Choroid plexus epithelial cell (primary cell): ENCODE measurements around the gene ING4.
A peak's percentile ranks its signal among the peaks of the same experiment; 100 is the strongest.

Experiments
- DNase-seq: peaks from one replicate; pipeline ENCODE4 v3.0.0-alpha.2; 2010; ENCODE audit warnings: low read depth
- H3K4me3 ChIP-seq: 2 replicates; pipeline ENCODE4 v1.5.1; 2011; ENCODE audit warnings: low read depth, mild to moderate bottlenecking, control low read depth, low read length, moderate library complexity
- CTCF ChIP-seq: conservative IDR thresholded peaks from 2 replicates; pipeline ENCODE4 v1.5.1; 2011; ENCODE audit warnings: low read depth, mild to moderate bottlenecking, control low read depth, inconsistent platforms, low read length, moderate library complexity

The ING4 gene

GRCh38 chr12:6606331-6607131 lies 56.4 kb downstream of the ING4 start:
- no peak for TF ChIP-seq CTCF
- DNase-seq, result peak; percentile 28
- peak overlapping the region; percentile 83 for H3K4me3 ChIP-seq

- no peak for TF ChIP-seq CTCF
- peak overlapping the region; percentile 83 for H3K4me3 ChIP-seq
These were observed 57.2 kb downstream of the ING4 start for GRCh38 chr12:6605421-6606330.

DNA sequence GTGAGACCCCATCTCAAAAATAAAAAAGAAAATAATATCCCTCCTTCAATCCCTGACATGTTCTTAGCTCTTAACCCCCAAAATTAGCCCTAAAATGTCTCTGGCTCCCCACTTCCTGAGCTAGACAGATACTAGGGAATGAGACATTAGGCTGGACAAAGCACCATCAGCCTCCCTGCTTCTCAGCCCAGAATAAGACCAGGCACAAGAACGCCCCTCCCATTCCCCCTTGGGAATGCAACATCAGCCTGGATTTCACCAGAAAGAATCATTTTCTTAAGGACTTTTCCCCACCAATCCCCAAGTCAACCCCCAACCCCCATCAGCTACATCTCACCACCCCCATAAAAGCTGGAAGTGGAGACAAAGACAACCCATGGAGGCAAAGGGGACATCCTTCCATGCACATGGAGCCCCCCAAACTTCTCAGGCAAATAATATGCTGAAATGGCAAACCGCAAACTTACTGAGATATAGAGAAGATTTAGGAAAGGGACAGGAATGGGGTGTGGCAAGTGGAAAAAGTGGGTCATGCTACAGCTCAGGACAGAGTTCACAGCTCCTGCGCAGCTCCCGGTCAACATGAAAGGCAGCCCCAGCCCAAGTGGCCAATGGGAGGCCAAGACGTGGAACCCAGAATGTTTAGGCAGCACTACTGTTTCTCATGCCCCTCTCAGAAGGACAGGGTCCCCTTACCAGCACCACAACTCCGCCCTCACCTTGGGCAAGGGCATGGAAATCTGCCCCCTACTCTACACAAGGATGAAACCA lies 58.5 kb downstream of the ING4 start:
- peak overlapping the region; percentile 83 for H3K4me3 ChIP-seq
- no peak for DNase-seq
- no peak for TF ChIP-seq CTCF

More at GRCh38 chr12:6605421-6606330, 57.2 kb downstream of the ING4 start:
- peak; percentile 47 for DNase-seq

GRCh38 chr12:6603095-6603567 lies 59.8 kb downstream of the ING4 start:
- H3K4me3 ChIP-seq, result peak overlapping the region; percentile 38
- TF ChIP-seq CTCF, result no peak
- DNase-seq, result peak; percentile 55

- no peak for TF ChIP-seq CTCF
- DNase-seq, result no peak
- H3K4me3 ChIP-seq, result no peak overlapping the region
These were observed 60.4 kb downstream of the ING4 start for GRCh38 chr12:6602526-6602925.
